Activated CD4-positive, CD25-positive, alpha-beta regulatory T cell treated with anti-CD3 and anti-CD28 coated beads, Interleukin-2, amount 50 U/mL, for 24 hours (primary cell): Measurements from ENCODE around the gene HLCS.
"Not testable (repeated sequence)": the region's sequence is repeated elsewhere in the genome, so short reads cannot be mapped to it uniquely, and the experiment has no call there.

Experiments
- ATAC-seq, 2 donors: fragments of 150-1000 bp; cut with Tn5 transposase; one replicate each; pipeline ENCODE4 v1.10.0; 2021; ENCODE audit warnings: mild to moderate bottlenecking in 1 of 2, moderate library complexity in 1 of 2

The HLCS gene

DNA sequence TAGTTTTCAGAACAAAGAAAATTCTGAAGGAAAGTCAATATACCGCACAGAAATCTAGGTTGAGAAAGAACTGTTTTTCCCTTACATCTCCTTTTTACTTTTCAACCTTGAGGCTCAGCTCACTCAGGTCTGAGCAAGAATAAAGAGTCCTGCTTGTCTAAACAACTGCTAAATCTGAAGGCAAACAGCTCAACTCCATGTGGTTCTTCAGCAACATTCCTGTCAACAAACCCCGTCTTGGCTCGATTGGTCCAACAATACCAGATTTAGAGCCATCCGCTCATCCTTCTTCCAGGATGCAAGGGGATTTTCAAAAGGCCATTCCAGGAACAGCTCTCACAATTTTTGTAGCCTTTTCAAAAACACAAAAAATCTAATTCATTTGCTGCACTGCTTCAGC lies 119.8 kb downstream of the HLCS start:
- no peak for ATAC-seq

DNA sequence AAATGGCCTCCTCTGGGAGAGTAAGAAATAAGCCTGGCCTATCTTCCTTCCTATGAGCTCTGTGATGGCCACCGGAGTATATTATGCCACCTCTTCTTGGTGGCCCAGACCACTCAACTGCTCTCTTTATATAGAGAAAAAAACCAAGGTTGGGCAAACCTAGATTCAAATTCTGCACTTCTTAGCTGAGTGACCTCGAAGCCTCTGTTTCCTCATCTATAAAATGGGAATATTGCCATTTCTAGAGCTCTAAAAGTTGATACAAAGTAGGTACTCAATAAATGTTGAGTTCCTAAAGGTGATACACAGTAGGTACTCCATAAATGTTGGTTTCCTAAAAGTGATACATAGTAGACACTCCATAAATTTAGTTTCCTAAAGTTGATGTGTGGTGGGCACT lies 120.7 kb downstream of the HLCS start:
- ATAC-seq, result no peak

DNA sequence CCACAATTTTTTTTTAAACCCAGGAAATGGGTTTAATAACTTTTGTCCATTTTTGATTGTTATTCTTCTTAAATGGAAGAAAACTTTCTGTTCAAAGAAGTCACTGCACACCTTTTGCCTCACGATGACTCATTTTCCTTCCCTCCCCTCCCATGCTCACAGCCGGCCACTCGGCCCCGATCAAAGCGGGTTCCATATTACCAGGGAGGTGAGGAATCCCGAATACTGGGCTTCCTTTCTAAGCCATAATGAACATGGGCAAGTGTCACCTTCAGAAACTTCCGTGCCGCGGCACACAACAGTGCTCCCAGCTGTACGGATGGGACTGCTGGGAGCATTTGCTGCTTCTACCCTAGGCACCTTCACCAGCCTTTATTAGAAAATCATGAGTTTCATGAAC lies 121.4 kb downstream of the HLCS start:
- no peak for ATAC-seq

DNA sequence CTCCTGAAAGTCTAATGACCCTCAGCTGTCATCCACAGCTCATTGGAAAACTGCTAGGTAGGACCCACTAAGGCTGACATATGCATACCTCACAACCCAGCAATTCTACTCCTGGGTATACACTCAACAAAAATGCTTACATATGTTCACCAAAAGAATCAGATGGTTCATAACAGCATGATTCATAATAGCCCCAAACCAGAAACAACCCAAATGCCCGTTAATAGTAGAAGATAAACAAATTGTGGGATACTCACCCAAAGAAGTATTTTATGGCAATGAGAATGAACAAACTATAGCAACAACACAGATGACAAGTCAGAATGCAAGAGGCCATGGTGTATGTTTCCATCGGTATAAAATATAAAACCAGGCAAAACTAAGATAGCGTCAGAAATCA lies 124.6 kb downstream of the HLCS start:
- no peak for ATAC-seq

DNA sequence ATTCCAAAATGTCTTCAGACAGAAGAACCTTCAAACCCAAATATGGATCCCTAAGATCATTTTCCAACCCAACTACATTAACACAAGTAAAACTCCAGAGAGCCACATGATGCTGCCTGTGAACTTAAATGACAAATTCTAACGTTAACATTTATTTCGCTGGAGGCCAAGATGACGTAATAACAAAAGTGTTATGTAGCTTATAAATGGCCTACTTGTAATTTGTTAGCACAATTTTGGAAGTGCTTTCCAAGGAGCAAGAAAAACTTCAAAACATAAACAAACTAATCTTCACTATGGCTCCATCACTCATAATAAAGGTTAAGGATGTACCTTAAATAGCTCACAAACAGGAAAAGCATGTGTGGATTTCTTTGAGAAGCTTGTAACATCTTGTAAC lies 126.7 kb downstream of the HLCS start:
- ATAC-seq, result no peak

DNA sequence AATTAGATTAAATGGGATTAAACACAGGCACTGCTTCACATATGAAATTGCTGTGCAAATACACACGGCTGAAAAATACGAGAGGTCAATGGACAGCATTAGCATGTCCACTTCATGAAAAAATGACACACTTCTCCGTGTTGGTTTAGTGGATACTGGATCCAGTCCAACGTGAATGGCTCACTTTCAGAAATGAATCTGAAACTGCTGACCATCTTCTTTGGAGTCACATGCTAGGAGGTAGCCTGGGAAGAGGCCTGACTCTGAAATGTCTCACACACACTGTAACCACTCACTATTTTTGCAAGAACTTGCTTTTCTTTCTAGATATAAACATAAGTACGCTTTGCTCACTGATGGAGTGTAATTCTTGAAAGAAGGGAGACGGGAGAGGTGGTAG lies 127.3 kb downstream of the HLCS start:
- ATAC-seq, result no peak

DNA sequence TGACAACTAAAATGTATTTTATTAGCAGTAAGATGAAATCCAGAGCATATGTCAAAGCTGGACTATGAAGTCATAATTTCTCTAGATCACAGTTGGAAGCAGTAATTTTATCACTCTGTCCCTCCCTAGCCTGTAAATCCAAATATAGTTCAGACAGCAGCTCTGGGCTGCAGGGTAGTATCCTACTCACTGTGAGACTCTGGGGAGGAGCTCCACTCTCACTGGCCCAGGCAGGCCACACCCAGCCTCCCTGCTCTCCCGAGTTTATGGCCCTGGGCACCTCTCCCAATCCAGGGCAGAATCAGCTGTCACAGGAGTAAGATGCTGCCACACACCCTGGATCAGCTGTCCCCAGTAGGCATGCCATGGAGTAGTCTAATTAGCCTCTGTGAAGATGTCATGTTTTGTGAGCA lies 131.1 kb downstream of the HLCS start:
- no peak for ATAC-seq

DNA sequence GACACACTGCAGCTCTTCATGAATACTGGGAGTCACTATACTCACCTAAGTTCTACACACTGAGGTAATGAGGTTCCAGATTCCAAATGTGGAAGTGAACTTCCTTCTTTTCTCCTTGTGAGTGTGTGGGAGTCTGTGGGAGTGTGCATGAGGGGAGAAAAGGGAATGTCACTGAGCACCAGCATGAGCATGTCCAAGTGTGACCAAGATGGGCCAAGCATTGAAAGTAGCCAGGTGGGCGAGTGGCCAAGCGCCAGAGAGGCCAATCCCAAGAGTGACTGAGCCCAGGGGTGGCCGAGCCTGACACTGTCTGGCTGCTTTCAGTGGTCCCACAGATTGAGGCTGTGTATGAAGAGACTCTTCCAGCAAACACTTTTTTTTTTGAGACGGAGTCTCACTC lies 132.3 kb downstream of the HLCS start:
- ATAC-seq, result no peak

DNA sequence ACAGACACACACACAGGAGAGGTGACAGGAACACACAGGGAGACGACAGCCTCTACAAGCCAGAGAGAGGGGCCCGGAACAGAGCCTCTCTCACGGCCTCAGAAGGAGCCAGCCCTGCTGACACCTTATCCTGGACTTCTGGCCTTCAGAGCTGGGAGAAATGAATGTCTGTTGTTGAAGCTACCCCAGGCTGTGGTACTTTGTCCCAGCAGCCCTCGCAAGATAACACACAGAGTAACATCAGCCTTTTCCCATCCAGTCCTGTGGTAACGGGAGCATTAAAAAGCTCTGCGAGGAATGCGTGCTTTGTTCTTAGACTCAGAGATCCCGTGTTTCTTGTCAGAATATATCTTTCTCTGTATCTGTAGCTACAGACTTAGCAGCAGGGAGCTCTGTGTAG lies 136.4 kb downstream of the HLCS start:
- ATAC-seq, result no peak

DNA sequence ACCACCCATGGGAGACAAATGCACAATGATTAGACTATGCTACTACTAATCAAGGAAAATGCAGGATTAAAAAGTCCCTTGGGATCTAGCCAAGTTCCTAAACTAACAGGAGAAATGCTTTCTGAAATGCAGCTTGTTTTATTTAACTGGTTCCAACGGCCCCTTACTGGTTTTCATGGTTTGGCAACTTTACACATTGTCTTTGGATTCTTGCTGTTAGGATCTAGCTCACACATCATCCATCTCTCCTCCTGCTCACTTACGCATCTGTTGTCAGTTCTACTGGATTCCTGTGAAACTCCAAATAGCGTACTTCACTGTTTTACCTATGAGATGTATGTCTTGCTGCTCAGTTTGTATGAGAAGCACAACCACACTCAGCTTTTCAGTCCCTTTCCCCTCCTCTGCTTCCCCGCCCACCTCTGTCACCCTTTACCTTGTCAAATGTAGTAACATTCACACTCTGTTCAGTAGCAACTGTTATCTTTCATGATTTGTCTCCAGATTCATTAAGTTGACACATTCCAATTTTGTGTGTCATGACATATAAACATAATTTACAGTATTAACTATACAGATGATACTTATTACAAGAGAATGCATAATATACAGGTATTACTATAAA lies 137.5 kb downstream of the HLCS start:
- no peak for ATAC-seq

DNA sequence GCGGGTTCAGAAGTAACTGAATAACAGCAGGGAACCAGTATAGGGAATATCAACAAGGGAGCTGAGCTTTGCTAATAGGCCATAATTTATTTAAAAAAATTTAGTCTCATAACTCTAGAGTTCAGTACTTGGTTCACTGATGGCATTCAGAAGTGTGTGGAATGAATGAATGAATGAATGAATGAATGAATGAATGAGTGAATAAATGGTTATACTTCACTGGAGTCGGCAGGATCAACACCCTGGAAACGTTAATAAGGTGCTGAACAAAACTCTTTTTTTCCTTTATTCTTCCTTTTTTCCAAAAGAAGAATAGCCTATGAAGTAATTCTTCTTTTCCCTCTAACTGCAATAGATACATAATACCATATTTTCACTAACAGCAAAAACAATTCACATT lies 138.3 kb downstream of the HLCS start:
- ATAC-seq, result no peak

DNA sequence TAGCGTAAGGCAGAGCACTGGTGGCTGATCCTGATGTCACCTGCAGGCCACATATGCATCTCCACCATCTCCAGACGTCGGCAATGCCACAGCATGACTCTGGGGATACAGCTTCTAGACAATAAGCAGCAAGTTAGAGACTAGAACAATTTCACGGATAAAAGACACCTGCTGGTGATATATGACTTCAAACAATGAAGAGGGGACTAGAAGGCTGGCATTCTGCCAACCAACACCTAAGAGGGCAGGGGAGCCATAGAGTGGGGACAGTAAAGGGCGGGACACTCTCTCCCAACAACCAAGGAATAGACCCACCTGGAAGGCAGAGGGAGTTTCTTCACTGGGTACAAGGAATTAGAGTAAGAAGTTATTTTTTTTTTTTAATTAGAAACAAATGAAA lies 140.8 kb downstream of the HLCS start:
- no peak for ATAC-seq

DNA sequence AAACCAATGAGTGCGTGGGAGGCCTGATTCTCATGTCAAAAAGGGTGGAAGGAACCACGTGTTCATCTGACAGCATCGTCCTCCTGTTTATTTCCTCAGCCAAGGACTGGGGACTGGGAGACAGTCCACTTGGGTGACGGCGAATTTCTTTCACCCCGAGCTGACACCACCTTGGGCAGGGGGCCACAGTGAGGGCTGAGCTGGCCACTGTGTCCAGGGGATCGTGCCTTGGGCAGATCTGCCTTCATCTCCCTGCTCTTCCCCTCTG lies 145.5 kb downstream of the HLCS start:
- ATAC-seq, result no peak

DNA sequence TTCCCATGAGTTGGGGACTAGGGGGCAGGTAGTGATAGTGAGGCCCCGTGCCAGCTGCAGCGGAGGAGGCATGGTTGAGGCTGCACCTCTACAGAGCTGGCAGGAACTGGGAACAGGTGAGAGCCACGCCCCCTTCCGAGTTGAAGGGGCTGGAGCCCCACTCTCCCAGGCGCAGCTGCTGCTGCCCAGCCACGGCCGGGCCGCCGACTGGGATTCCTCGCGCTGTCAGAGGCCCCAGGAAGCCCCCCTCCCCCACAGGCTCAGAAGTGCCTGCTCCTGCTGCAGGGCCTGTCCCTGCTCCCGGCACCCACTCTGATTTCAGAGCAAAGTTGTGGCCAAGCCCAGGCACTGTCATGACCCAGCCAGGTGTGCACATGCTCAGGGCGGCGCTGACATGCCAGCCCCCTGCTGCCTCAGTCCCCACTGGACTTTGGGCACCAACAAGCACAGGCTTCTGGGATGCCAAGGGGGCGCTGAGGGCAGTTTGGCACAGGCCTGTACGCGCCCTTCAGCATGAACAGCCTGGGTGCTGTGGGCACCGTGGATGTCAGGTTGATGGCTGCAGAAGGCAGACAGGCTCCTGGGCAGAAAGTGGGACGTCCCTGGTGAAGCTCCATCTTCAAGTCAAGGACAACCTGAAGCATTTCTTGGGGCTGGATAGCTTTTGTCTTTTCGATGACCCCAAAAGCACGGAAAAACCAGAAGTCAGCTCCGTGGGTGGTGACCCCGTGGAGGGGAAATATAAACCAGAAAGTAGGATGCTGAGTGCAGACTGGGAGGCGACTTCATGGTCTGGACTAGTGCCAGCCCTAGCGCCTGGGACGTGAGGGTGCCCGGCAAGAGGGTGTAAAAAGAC lies 146.1 kb downstream of the HLCS start:
- no peak for ATAC-seq

DNA sequence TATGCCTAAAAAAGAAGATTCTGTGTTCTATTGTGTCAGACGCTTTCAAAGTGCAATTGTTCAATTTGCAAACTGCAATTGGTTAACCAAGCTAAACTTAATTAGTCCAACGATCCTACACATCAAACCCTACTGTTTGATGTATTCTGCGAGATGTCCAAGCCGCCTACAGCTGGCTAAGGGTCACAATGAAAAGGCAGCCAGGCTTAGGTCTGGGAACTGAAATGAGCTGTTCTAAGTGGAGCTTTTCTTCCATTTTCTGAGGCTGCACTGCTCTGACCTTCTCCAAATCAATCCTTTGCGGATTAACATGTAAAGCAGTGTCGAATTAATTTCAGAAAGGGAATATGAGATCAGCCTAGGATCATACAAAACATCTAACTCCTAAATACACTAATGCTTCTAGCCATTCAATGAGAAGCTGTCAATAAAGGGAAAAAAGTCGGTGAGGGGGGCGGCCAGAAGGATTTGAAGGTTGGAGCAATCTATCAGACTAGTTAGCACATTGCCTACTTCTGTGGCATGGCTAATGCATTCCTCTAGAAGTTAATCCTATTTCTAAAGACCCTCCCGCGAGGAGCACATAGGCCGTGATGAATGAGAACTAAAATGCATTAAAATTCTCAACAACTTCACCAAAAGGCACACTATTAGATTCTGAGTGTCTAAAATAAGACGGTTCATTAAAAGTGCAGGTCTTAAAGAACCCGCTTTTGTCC lies 148.6 kb downstream of the HLCS start:
- no peak for ATAC-seq

DNA sequence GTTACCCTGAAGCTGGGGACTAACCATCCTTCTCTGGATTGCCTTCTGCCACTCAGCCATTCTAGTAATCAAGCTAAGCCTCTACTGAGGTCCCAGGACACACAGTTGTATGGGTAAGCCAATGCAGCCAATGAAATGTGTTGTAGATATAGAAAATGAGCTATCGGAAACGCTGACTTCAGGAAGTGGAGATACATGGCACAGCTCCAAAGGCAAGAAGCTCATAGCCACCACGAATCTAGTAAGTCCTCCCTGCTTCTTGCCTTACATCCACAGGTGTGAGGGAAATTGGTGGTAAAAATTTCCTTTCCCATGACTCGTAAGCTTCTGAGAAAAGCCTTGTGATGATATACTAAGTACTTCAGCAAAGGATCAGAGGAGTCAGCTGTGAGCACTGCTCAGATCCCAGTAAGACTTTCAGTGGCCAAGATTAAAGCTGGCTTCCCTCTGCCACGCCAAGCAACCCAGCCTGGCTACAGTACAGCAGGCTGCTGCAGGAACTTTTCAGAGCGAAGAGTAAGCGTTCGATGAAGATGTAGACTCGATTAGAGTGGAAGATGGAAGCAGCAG lies 149.8 kb downstream of the HLCS start:
- ATAC-seq, result peak; percentile 20 to 25

DNA sequence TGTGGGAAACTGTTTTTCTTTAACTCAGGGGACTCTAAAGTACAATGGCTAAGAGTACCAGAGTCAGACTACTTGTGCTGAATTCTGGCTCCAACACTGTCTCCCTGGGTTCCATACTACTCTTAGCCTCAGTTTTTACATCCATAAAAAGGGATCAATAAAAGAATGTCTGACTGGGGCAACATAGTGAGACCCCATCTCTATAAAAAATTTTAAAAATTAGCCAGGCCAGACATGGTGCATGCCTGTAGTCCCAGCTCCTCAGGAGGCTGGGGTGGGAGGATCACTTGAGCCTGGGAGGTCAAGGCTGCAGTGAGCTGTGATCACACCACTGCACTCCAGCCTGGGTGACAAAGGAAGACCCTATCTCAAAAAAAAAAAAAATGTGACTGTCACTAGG lies 150.4 kb downstream of the HLCS start:
- not testable (repeated sequence) for ATAC-seq

DNA sequence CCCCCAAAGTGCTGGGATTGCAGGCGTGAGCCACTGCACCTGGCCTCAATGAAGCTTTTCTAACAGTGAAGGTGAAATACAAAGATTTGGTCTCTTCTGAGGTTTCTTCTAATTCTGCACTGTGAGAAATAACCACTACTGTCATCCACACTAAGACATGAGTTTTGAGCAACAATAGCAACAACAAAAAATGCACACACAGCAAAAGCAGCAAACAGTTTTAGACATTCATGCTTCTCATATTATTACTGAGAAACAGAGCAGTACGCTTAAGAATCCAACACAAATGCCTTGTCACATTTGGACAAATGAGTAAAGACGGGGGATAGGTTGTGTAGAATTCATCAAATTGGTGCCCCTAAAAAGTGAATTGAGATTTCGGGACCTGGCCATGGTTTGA lies 151.2 kb downstream of the HLCS start:
- no peak for ATAC-seq

DNA sequence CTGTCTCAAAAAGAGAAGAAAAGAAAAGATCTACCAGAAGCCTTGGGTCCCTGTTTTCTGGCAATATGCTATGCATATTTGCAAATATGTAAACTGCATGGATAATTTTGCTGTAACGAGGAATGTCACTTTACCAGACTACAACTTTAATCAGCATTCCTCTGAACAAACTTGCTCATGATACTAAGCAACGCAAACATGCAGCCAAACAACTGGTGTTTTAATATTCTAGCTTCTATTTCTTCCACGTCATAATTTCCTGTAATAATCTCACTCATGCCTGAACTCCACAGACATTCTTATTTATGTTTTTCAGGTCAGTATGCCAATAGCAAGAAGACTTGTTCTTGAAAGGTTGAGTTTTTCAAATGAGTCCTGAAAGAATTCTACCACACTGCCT lies 153.4 kb downstream of the HLCS start:
- ATAC-seq, result no peak

DNA sequence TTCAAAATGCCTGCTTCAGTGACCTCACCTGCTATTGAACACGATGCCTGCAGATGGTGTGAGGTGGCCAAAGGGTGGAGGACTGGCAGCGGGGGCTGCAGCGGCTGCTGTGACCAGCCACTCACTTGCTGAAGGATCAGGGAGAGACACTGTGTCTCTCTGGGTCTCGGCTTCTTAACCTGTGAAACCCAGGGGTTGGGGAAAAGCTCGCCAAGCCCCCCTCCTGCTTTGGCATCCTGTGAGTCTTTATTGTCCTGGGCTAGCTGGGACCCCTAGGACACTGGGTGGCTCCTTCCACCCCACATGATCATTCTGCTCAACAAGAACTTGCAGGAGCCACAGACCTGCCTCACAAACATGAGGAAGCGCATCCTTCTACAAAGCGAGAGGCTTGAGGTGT lies 154.7 kb downstream of the HLCS start:
- no peak for ATAC-seq

DNA sequence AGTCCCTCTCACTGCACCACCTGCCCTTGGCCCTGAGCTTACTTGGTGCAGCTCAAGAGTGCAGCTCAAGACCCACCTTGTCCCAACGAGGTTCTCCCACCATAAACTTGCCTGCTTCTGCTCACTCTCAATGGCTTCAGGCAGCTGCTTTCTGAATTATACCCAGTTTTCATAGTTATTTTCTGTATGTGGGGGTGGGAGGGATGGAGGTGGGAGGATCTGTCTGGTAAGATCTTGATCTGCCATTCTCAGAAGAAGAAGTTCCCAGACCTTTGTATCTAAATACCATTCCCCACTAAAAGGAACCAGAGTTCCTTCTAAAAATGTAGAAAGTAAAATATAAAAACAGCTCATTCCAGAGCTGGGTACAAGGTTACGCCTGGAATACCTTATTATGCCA lies 156.0 kb downstream of the HLCS start:
- ATAC-seq, result no peak

DNA sequence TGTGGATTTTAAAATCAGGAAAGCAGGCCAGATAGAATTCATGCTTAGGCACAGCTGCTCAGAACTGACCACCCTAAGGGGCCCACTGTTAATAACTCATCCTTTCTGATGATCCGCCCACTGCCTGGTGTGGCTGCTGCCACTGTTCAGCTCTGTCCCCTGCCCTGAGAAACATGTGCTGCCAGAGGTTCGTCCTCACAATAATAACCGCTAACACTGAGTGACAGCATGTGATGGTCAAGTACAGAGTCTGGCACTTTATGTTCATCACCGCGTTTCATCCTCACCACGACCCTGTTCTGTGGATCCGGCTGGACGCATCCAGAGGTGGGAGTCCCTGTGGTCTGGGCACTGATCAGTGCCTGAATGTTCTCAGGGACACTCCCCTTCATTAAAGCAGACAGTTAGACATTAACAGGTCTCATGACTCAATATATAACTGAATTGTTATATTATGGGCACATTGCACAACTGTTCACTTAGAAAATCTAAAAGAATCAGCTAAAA lies 159.0 kb downstream of the HLCS start:
- ATAC-seq, result no peak

DNA sequence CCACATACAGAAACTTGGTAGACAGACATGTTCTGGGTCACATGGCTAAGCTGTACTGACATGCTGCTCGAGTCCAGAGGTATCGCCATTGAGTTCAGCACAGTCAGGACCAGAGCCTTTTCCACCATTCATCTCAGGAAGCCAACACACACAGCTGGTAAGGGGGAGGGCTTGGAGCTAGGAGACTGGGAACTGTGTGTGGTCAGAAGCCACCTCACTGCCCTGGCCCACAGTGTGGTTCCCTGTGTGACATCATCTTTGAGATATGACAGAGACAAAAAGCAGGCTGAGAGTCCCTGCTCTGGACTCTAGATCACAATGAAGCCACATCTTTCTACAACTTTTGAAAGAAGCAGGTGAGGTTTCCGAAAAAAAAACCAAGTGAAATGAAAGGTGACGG lies 160.4 kb downstream of the HLCS start:
- ATAC-seq, result no peak
